HUES6 (cell line): ENCODE results near the gene ARMH4.

Experiments used
- H3K27ac ChIP-seq: 2 replicates; pipeline ENCODE4 v1.7.0; 2013; ENCODE audit warnings: low read depth, mild to moderate bottlenecking, low read length, inconsistent platforms
- H3K27me3 ChIP-seq: 2 replicates; pipeline ENCODE4 v1.6.1; 2013; ENCODE audit warnings: low read length; ENCODE audit not compliant: control insufficient read depth, insufficient read depth
- H3K36me3 ChIP-seq: 2 replicates; pipeline ENCODE4 v1.6.1; 2013; ENCODE audit warnings: low read length; ENCODE audit not compliant: control insufficient read depth, insufficient read depth
- H3K4me1 ChIP-seq: 2 replicates; pipeline ENCODE4 v1.6.1; 2013; ENCODE audit warnings: low read length; ENCODE audit not compliant: control insufficient read depth, insufficient read depth
- H3K4me3 ChIP-seq: 2 replicates; pipeline ENCODE4 v1.5.1; 2013; ENCODE audit warnings: low read depth, low read length
- H3K9ac ChIP-seq: one replicate; pipeline ENCODE4 v1.6.1; 2013; ENCODE audit warnings: mild to moderate bottlenecking, low read length
- H3K9me3 ChIP-seq: 2 replicates; pipeline ENCODE4 v1.6.1; 2013; ENCODE audit warnings: low read depth, low read length; ENCODE audit not compliant: control insufficient read depth, insufficient read depth

Gene ARMH4

GRCh38 chr14:57987596-57988300, 164.3 kb downstream of the ARMH4 start:
- no peak overlapping the region for H3K27ac ChIP-seq
- H3K9me3 ChIP-seq = no peaks in the 10 kb centered on the region
- H3K4me3 ChIP-seq = no peak overlapping the region
- peaks cover 14% of the 10 kb centered on the region for H3K4me1 ChIP-seq
- H3K36me3 ChIP-seq = no peaks in the 10 kb centered on the region
- no peak overlapping the region for H3K9ac ChIP-seq
- no peaks in the 10 kb centered on the region for H3K27me3 ChIP-seq

GRCh38 chr14:57987051-57987450, 165.0 kb downstream of the ARMH4 start:
- Histone ChIP-seq H3K36me3 (no peaks in the 10 kb centered on the region), H3K27me3 (no peaks in the 10 kb centered on the region), H3K9ac (no peak overlapping the region), H3K4me1 (peaks cover 14% of the 10 kb centered on the region), H3K4me3 (no peak overlapping the region), H3K27ac (no peak overlapping the region), H3K9me3 (no peaks in the 10 kb centered on the region)

- Histone ChIP-seq H3K27ac (no peak overlapping the region), H3K27me3 (no peaks in the 10 kb centered on the region)
These were observed 169.0 kb downstream of the ARMH4 start for GRCh38 chr14:57982804-57983634.

GRCh38 chr14:57981817-57982560, 170.0 kb downstream of the ARMH4 start:
- H3K4me3 ChIP-seq = no peak overlapping the region
- H3K27me3 ChIP-seq = no peaks in the 10 kb centered on the region
- no peaks in the 10 kb centered on the region for H3K36me3 ChIP-seq
- no peak overlapping the region for H3K9ac ChIP-seq
- 0 out of 2 replicates have a peak, but pooled peaks cover 4% of the 10 kb centered on the region for H3K4me1 ChIP-seq
- no peak overlapping the region for H3K27ac ChIP-seq
- no peaks in the 10 kb centered on the region for H3K9me3 ChIP-seq

More at GRCh38 chr14:57982804-57983634, 169.0 kb downstream of the ARMH4 start:
- Histone ChIP-seq H3K4me3 (no peak overlapping the region), H3K4me1 (peaks cover 11% of the 10 kb centered on the region), H3K36me3 (no peaks in the 10 kb centered on the region), H3K9ac (no peak overlapping the region), H3K9me3 (no peaks in the 10 kb centered on the region)

- H3K27ac ChIP-seq = no peak overlapping the region
- no peaks in the 10 kb centered on the region for H3K27me3 ChIP-seq
- H3K4me1 ChIP-seq = peaks cover 14% of the 10 kb centered on the region
- no peaks in the 10 kb centered on the region for H3K36me3 ChIP-seq
- no peaks in the 10 kb centered on the region for H3K9me3 ChIP-seq
- H3K4me3 ChIP-seq = no peak overlapping the region
- H3K9ac ChIP-seq = no peak overlapping the region
These were observed 172.5 kb downstream of the ARMH4 start for GRCh38 chr14:57979376-57980048.

GRCh38 chr14:57976701-57977100, 175.3 kb downstream of the ARMH4 start:
- H3K27me3 ChIP-seq = no peaks in the 10 kb centered on the region
- no peaks in the 10 kb centered on the region for H3K9me3 ChIP-seq

GRCh38 chr14:57974896-57975295, 177.1 kb downstream of the ARMH4 start:
- Histone ChIP-seq H3K4me1 (peaks cover 11% of the 10 kb centered on the region), H3K9me3 (no peaks in the 10 kb centered on the region), H3K4me3 (no peak overlapping the region), H3K27ac (no peak overlapping the region), H3K36me3 (no peaks in the 10 kb centered on the region), H3K9ac (no peak overlapping the region), H3K27me3 (no peaks in the 10 kb centered on the region)

More at GRCh38 chr14:57976701-57977100, 175.3 kb downstream of the ARMH4 start:
- Histone ChIP-seq H3K4me1 (peaks cover 11% of the 10 kb centered on the region), H3K36me3 (no peaks in the 10 kb centered on the region), H3K27ac (no peak overlapping the region), H3K9ac (no peak overlapping the region), H3K4me3 (no peak overlapping the region)

GRCh38 chr14:57970594-57970993, 181.4 kb downstream of the ARMH4 start:
- Histone ChIP-seq H3K4me1 (peaks cover 11% of the 10 kb centered on the region), H3K36me3 (no peaks in the 10 kb centered on the region), H3K4me3 (no peak overlapping the region), H3K9me3 (no peaks in the 10 kb centered on the region), H3K27ac (no peak overlapping the region), H3K9ac (no peak overlapping the region), H3K27me3 (no peaks in the 10 kb centered on the region)

GRCh38 chr14:57970175-57970574, 181.8 kb downstream of the ARMH4 start:
- H3K27me3 ChIP-seq = no peaks in the 10 kb centered on the region
- H3K4me3 ChIP-seq = no peak overlapping the region
- no peaks in the 10 kb centered on the region for H3K9me3 ChIP-seq
- H3K27ac ChIP-seq = no peak overlapping the region
- H3K9ac ChIP-seq = no peak overlapping the region
- H3K36me3 ChIP-seq = no peaks in the 10 kb centered on the region
- peaks cover 9% of the 10 kb centered on the region for H3K4me1 ChIP-seq

GRCh38 chr14:57963071-57963470, 188.9 kb downstream of the ARMH4 start:
- Histone ChIP-seq H3K9ac (no peak overlapping the region), H3K27ac (no peak overlapping the region), H3K4me3 (no peak overlapping the region), H3K36me3 (no peaks in the 10 kb centered on the region), H3K27me3 (no peaks in the 10 kb centered on the region), H3K9me3 (no peaks in the 10 kb centered on the region), H3K4me1 (peaks cover 13% of the 10 kb centered on the region)
